Effector memory CD8-positive, alpha-beta T cell (primary cell): ENCODE results near the gene MEX3A.

ENCODE experiments used
- ATAC-seq: fragments of 150-1000 bp; cut with Tn5 transposase; replicated peaks from 2 replicates; pipeline ENCODE4 v1.10.0; 2021; ENCODE audit warnings: mild to moderate bottlenecking, moderate library complexity
- DNase-seq, 3 experiments: peaks; one replicate each; pipeline ENCODE4 v3.0.0; 2021
- H3K27ac Mint-ChIP-seq, 2 donors: one replicate each; pipeline ENCODE4 v1.8.0; 2022; ENCODE audit warnings: mild to moderate bottlenecking in 2 of 2, mixed read lengths in 2 of 2, moderate library complexity in 2 of 2
- H3K27me3 Mint-ChIP-seq, 2 donors: one replicate each; pipeline ENCODE4 v1.8.0; 2022; ENCODE audit warnings: mixed read lengths in 2 of 2
- H3K36me3 Mint-ChIP-seq: one replicate; pipeline ENCODE4 v1.8.0; 2022; ENCODE audit warnings: mild to moderate bottlenecking, moderate library complexity, mixed read lengths; ENCODE audit not compliant: insufficient read depth
- H3K4me1 Mint-ChIP-seq, 2 donors: one replicate each; pipeline ENCODE4 v1.8.0; 2022; ENCODE audit warnings: low read depth in 2 of 2, mixed read lengths in 2 of 2
- H3K4me3 Mint-ChIP-seq, 2 donors: one replicate each; pipeline ENCODE4 v1.8.0; 2022; ENCODE audit warnings: mild to moderate bottlenecking in 2 of 2, mixed read lengths in 2 of 2, moderate library complexity in 2 of 2
- H3K9me3 Mint-ChIP-seq, 2 donors: one replicate each; pipeline ENCODE4 v1.8.0; 2022; ENCODE audit warnings: mixed read lengths in 2 of 2

The MEX3A gene

DNA sequence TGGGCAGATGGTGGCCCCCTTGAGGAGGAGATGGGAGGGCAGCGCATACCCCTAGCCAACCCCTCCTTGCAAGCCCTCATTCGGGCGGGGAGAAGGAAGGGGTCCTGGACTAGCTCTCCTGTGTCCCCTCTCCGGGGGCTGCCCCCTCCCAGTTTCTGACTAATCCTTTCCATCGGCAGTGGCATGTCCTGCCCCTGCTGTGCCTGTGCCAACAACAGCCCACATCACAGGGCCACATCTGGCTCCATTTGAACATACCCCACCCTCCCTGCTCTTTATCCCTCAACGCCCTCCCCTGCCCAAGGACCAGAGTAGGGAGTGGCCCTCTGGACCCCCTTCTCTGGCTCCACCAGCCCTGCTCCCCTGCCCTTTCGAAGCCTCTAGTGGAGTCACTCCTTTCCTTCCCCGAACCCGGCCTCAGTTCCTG, 21.3 kb upstream of the MEX3A start:
- peaks cover 41% of the 10 kb centered on the region for H3K36me3 Mint-ChIP-seq
- ATAC-seq (no peak), DNase-seq (no peak)
- H3K27me3 Mint-ChIP-seq: no peaks in the 10 kb centered on the region
- peak overlapping the region; percentile 99 to 100 for H3K27ac Mint-ChIP-seq
- H3K4me1 Mint-ChIP-seq: peaks cover 28 to 39% of the 10 kb centered on the region in 2 donors
- H3K4me3 Mint-ChIP-seq: peak overlapping the region; percentile 80 to 83
- H3K9me3 Mint-ChIP-seq: no peaks in the 10 kb centered on the region

DNA sequence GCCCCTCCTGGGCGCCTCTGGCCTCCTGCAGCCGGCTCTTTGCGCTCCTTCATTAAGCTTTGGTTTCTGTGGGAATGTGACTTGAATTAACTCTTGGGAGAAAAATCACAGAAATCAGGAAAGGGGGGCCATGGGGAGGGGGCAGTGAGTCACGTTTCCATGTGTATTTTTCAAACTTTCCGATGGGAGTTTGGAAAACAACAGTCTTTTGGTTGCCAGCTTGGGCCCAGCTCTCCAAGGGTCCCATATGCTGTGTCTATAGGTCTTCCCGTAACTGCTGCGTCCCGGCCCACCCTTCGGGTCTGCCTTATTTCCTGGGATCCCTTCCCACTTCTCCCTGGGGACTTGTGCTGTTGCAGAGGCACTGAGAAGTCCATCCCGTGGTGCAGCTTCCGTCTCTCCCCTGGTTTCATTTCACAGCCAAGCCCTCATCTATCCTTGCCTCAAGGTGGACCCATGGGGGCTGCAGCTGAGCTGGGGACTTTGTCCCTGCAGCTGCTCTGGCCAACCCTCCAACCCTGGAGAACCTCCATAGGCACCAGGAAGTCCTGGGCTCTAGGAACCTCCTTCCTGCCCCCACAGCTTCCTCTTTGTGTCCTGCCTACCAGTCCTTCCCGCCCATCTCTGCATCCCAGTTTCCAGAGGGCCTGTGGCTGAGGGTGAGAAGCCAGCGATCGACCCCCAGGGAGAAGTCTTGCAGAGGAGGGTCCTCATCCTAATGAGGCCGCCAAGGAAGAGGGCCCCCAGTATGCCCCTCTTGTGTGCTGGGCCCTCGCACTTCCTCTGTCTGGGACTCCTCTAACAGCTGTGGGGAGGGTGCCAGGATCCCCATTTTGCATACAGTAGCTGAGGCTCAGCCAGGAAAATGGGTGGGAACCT, 20.6 kb upstream of the MEX3A start:
- no peaks in the 10 kb centered on the region for H3K9me3 Mint-ChIP-seq
- peak overlapping the region; percentile 99 to 100 for H3K27ac Mint-ChIP-seq
- DNase-seq (no peak), ATAC-seq (no peak)
- peaks cover 34 to 46% of the 10 kb centered on the region in 2 donors for H3K4me1 Mint-ChIP-seq
- H3K27me3 Mint-ChIP-seq: no peaks in the 10 kb centered on the region
- peaks cover 46% of the 10 kb centered on the region for H3K36me3 Mint-ChIP-seq
- peak overlapping the region in 1 of 2 donors; percentile 80 for H3K4me3 Mint-ChIP-seq

DNA sequence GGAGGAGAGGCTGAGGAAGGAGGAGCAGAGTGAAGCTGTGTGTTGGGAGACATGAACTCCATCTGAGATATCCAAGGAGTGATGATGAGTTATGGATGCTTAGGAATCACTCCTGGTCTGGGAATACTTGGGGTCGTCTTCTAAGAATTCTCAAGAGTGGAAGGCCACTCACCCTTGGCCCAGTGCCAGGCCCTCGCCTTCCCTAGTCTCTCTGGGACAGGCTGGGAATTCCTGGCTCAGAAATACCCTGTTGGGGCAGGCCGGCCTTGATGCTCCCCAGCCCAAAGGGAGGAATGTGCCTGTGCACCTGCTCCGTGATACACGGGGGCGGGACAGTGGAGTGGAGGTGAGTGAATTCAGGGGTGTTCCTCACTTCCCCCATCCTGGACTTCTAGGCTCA, 19.6 kb upstream of the MEX3A start:
- no peak overlapping the region for H3K4me3 Mint-ChIP-seq
- H3K4me1 Mint-ChIP-seq: peaks cover 43 to 54% of the 10 kb centered on the region in 2 donors
- no peaks in the 10 kb centered on the region for H3K9me3 Mint-ChIP-seq
- DNase-seq (no peak), ATAC-seq (no peak)
- H3K36me3 Mint-ChIP-seq: peaks cover 50% of the 10 kb centered on the region
- no peaks in the 10 kb centered on the region for H3K27me3 Mint-ChIP-seq
- H3K27ac Mint-ChIP-seq: peak overlapping the region; percentile 59

DNA sequence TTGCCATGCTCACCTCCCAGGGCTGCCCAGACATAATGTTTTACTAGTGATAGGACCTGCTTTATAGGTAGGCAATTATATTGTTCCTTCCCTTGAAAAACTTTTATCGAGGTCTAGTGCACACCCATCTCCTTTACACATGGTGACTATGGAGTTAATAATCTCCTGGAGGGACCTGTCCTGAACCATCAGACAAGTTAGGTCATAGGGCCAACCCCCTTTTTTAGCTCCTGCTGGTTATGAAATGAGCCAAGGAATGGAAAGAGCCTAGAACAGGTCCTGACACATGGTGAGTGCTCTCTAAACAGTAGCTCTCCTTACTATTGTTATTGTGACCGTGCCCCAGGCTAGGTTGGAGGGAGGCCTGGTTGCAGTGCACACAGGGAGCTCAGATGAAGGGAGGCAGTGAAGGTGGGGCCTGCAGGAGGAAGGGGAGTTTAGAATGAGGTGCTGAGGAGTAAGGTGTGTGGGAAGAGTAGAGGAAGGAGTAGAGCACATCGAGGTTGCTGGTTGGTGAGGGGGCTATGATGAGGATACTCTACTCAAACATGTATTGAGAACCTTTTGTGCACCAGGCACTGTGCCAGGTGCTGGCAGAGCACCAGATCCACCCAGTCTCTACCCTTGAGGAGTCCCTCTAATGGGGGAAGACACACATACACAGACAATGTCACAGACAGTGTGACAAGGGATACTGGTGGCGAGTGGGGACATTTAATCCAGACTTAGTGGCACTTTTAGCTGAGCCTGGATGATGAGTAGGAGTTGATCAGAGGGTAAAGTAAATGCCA, 18.1 kb upstream of the MEX3A start:
- no peak for ATAC-seq
- H3K4me3 Mint-ChIP-seq: no peak overlapping the region

DNA sequence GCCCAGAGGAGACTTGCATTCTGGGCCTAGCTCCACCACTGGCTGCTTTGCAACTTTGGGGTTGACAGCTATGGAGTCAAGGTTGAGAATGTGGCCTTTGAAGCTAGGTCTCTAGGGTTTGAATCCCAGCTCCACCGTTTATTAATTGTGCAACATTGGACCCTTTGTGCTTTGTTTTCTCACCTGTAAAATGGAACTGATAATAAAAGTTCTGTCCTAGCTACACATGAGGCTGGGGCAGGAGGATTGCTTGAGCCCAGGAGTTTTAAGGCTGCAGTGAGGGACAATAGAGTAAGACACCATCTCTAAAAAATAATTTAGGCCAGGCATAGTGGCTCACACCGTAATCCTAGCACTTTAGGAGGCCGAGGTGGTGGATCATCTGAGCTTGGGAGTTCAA, 17.0 kb upstream of the MEX3A start:
- peak overlapping the region; percentile 93 to 97 for H3K27ac Mint-ChIP-seq

More for the DNA sequence above, 18.1 kb upstream of the MEX3A start:
- Mint-ChIP-seq H3K27ac (peak overlapping the region; percentile 59), H3K4me1 (peaks cover 48 to 52% of the 10 kb centered on the region in 2 donors), H3K27me3 (no peaks in the 10 kb centered on the region), H3K9me3 (no peaks in the 10 kb centered on the region), H3K36me3 (peaks cover 48% of the 10 kb centered on the region)
- no peak for DNase-seq

DNA sequence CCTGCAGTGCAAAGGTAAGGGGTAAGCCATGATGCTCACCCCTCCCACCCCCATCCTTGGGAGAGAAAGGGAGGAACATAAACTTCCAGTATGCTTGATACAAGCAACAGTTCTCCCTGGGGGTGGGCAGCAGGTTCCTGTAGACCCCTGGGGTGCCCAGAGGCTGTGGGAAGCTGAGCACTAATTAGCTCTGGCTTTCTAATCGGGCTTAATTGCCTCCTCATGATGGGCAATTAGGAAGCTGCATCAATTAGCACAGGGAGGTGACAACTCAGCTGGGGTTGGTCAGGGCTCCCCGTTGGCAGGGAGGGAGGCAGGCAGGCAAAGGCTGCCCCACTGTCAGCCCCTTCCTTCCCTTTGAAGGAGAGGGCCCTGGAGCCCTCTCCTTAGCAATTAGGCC, 16.5 kb upstream of the MEX3A start:
- H3K27me3 Mint-ChIP-seq: no peaks in the 10 kb centered on the region
- H3K36me3 Mint-ChIP-seq: peaks cover 40% of the 10 kb centered on the region
- ATAC-seq: no peak
- no peak overlapping the region for H3K4me3 Mint-ChIP-seq
- peaks cover 40% of the 10 kb centered on the region in 2 donors for H3K4me1 Mint-ChIP-seq
- no peak for DNase-seq
- peak overlapping the region; percentile 93 to 97 for H3K27ac Mint-ChIP-seq
- no peaks in the 10 kb centered on the region for H3K9me3 Mint-ChIP-seq

More for the DNA sequence above, 17.0 kb upstream of the MEX3A start:
- H3K4me1 Mint-ChIP-seq: peaks cover 44 to 45% of the 10 kb centered on the region in 2 donors
- no peak for DNase-seq
- no peaks in the 10 kb centered on the region for H3K27me3 Mint-ChIP-seq
- ATAC-seq: no peak
- H3K36me3 Mint-ChIP-seq: peaks cover 43% of the 10 kb centered on the region
- H3K9me3 Mint-ChIP-seq: no peaks in the 10 kb centered on the region
- H3K4me3 Mint-ChIP-seq: no peak overlapping the region

DNA sequence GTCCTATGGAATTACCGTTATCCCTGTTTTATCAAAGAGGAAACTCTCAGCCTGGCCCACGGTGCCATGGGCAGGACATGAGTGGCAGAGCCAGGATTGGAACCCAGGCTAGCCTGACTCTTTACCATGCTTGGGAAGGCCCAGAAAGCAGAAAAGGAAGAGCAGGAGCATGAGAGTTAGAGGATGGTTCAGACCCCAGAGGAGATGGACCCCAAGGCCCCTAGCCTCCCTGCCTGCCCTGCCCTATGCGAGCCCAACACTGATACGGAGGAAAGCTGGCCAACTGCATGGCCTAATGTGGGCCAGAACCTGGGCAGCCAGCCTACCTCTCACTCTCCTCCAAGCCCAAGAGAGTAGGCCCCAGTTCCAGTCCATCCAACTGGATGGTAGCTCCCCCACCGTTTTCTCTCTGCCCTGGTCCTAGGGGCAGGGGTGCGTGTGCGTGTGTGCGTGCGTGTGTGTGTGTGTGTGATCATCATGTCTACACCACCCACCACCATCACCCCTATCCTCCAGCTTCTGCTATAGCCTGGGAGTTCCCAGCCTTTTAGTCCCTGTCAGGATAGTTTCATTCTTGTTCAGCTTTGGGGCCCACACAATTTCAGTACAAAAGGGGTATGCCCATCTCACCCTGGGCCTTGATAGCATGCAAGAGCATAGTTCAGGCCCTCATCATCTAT, 15.4 kb upstream of the MEX3A start:
- DNase-seq (no peak), ATAC-seq (no peak)
- H3K27me3 Mint-ChIP-seq: no peaks in the 10 kb centered on the region
- peak overlapping the region; percentile 93 to 97 for H3K27ac Mint-ChIP-seq
- peak overlapping the region in 1 of 2 donors; percentile 62 for H3K4me3 Mint-ChIP-seq
- H3K4me1 Mint-ChIP-seq: peaks cover 33 to 34% of the 10 kb centered on the region in 2 donors
- H3K36me3 Mint-ChIP-seq: peaks cover 30% of the 10 kb centered on the region
- no peaks in the 10 kb centered on the region for H3K9me3 Mint-ChIP-seq

DNA sequence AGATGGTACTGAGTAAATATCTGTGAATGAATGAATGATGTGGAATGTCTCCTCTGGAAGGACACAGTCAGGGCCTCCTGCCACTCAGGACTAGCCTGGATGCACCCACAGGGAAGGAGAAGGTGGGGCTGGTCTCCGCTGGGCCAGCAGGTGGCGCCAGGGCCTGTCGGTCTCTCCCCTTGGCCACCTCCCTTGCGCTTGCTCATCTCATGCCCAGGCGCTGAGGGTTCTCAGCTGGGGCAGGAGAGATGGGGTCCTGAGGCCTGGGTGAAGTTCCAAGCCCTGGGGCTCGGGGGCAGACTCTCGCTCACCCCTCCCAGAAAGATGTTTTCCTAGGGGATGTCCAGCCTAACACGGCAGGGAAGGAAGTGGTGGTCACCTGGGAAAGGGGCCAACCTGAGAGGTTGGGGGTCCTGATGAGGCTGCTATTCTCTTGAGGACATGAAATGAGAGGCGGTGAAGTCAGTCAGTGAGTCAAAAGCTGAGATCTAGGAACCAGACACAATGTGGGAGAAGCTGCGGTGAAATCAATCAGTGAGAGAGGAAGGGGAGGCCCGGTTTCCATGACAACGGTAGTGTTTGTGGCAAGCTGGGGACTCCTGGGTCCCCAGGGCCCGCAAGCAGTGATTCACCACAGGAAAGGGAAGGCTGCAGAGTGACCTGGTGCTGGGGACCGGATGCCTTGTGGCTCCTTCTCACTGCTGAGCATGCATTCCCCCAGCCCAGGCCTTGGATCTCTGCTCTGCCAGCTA, 14.6 kb upstream of the MEX3A start:
- DNase-seq (peak; percentile 84 to 89 (median 86)), ATAC-seq (peak; percentile 86)
- peak overlapping the region; percentile 93 to 97 for H3K27ac Mint-ChIP-seq
- H3K36me3 Mint-ChIP-seq: peaks cover 30% of the 10 kb centered on the region
- H3K9me3 Mint-ChIP-seq: no peaks in the 10 kb centered on the region
- no peaks in the 10 kb centered on the region for H3K27me3 Mint-ChIP-seq
- peak overlapping the region; percentile 62 to 63 for H3K4me3 Mint-ChIP-seq
- H3K4me1 Mint-ChIP-seq: peaks cover 33 to 34% of the 10 kb centered on the region in 2 donors

DNA sequence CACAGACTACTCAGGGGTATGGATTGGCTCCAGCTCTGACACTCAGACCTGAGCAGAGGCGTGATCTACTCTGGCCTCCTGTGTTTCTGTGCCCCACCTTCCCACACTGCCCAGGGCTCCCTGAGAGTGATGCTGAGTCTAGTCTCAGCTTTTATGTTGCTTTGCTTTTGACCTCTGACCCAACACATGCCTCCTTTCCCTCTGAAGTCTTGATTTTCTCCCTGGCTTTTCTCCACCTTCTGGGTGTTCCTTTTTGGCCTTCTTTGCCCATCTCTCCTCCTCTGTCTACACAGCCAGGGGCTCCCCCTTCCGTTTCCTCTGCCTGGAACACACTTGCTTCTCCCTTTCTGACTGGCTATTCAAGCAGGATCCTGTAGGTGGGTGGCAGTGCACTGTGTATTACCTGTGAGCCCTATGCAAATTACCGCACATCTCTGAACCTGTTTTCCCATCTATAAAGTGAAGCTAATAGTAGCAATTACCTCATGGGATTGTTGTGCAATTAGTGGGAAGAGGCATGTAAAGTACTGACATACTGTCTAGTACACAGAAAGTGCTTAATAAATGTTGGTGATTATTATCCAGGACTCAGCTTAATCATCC, 13.7 kb upstream of the MEX3A start:
- H3K27ac Mint-ChIP-seq: peak overlapping the region; percentile 93 to 97
- H3K4me3 Mint-ChIP-seq: peak overlapping the region; percentile 62 to 63
- no peak for ATAC-seq
- H3K4me1 Mint-ChIP-seq: peaks cover 33 to 34% of the 10 kb centered on the region in 2 donors
- H3K9me3 Mint-ChIP-seq: no peaks in the 10 kb centered on the region
- no peak for DNase-seq
- H3K27me3 Mint-ChIP-seq: peaks cover 0 to under 1% of the 10 kb centered on the region in 2 donors
- H3K36me3 Mint-ChIP-seq: peaks cover 26% of the 10 kb centered on the region

DNA sequence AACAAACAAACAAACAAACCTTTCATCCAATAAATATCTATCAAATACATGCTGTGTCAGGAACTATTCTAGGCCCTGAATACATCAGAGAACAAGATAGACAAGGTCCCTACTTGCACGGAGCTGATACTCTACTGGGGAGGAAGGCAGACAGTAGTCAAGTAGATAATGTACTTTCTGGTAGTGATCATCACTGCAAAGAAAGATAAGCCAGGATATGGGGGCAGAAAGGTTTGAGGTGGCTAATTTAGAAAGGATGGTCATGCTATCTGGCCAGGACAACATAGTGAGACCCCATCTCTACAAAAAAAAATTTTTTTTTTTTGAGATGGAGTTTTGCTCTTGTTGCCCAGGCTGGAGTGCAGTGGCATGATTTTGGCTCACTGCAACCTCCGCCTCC, 9.3 kb upstream of the MEX3A start:
- H3K27me3 Mint-ChIP-seq: peaks cover 11 to 29% of the 10 kb centered on the region in 2 donors

DNA sequence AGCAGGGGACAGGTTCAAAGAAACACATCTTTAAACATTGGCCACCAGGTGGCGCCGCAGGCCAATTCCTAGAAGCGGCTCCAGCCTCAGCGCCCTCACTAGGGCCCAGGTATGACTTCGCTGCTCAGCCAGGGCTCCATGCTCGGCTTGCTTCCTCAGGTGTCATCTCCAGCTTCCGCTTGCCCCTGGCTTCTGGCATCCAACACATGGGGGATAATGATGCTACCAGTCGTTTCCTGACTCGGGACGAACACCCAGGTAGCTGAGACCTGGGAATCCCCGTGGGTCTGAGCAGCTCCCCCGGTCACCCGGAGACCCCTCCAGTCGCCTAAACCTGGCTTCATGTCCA, 8.5 kb upstream of the MEX3A start:
- ATAC-seq (peak; percentile 99), DNase-seq (peak; percentile 82 to 87 (median 83))
- Mint-ChIP-seq H3K4me3 (no peak overlapping the region), H3K27me3 (peaks cover 15 to 36% of the 10 kb centered on the region in 2 donors), H3K27ac (no peak overlapping the region), H3K4me1 (peaks cover 7 to 8% of the 10 kb centered on the region in 2 donors), H3K36me3 (peaks cover 4% of the 10 kb centered on the region), H3K9me3 (no peaks in the 10 kb centered on the region)

More for the DNA sequence above, 9.3 kb upstream of the MEX3A start:
- H3K4me3 Mint-ChIP-seq: no peak overlapping the region
- peaks cover 15% of the 10 kb centered on the region in 2 donors for H3K4me1 Mint-ChIP-seq
- no peak for DNase-seq
- no peak overlapping the region for H3K27ac Mint-ChIP-seq
- no peak for ATAC-seq
- peaks cover 12% of the 10 kb centered on the region for H3K36me3 Mint-ChIP-seq
- H3K9me3 Mint-ChIP-seq: no peaks in the 10 kb centered on the region

DNA sequence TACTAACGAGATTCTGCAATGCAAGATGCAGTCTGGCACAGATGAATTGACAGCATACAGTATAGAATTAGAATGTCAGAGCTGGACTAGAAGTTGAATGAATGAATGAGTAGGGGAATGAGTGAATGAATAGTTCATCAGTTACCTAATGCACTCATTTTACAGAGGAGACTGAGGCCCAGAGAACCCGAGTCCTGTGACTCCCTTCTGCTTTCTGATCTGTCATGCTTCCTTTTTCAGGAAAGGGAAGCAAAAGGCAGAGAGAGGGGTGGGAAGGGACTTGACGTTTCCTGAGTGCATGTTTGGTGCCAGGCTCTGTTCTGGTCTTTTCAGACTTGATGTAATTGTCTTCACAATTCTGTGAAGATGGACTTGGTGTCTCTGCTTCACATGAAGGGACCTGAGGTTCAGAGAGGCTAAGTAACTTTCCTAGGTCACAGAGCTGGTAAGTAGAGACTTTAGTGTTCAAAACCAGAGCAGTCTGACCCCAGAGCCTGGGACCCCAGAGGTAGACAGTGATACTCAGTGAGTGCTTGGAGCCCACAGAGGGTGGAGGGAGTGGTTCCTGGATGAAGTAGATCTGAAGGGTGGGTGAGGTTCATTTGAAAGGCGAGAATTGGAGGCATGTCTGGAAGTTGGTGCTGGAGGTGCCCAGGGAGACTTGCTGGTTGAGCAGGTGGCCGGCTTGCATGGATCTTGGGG, 8.0 kb upstream of the MEX3A start:
- H3K9me3 Mint-ChIP-seq: no peaks in the 10 kb centered on the region
- DNase-seq (no peak), ATAC-seq (no peak)
- H3K27ac Mint-ChIP-seq: no peak overlapping the region
- peaks cover 3 to 8% of the 10 kb centered on the region in 2 donors for H3K4me1 Mint-ChIP-seq
- H3K27me3 Mint-ChIP-seq: peaks cover 18 to 41% of the 10 kb centered on the region in 2 donors
- no peak overlapping the region for H3K4me3 Mint-ChIP-seq
- H3K36me3 Mint-ChIP-seq: peaks cover 6% of the 10 kb centered on the region
